Measurements from ENCODE around the gene TACR1.
A peak's percentile ranks its signal among the peaks of the same experiment; 100 is the strongest.

Gene TACR1

GRCh38 chr2:75170889-75171288 is 28.4 kb downstream of the TACR1 start:
- H3K4me3 ChIP-seq (ENCODE audit: low read depth, low read length), result no peak overlapping the region
- DNase-seq (ENCODE audit: low read depth, low spot score), result no peak
- TF ChIP-seq CTCF (IDR thresholded peaks at IDR 0.05; ENCODE audit: low read depth, low read length), result no peak
- in situ Hi-C loops (cut with HindIII; ENCODE audit: low sequenced_read_pairs), result no loop called here

GRCh38 chr2:75168186-75168585 is 31.1 kb downstream of the TACR1 start:
- no peak for DNase-seq (ENCODE audit: low read depth, low spot score)
- no peak for TF ChIP-seq CTCF (IDR thresholded peaks at IDR 0.05; ENCODE audit: low read depth, low read length)
- in situ Hi-C loops (cut with HindIII; ENCODE audit: low sequenced_read_pairs), result no loop called here
- H3K4me3 ChIP-seq (ENCODE audit: low read depth, low read length), result no peak overlapping the region

- TF ChIP-seq CTCF (IDR thresholded peaks at IDR 0.05; ENCODE audit: low read depth, low read length), result no peak
- in situ Hi-C loops (cut with HindIII; ENCODE audit: low sequenced_read_pairs), result no loop called here
- no peak overlapping the region for H3K4me3 ChIP-seq (ENCODE audit: low read depth, low read length)
Measured at GRCh38 chr2:75166491-75166890, 32.8 kb downstream of the TACR1 start.

GRCh38 chr2:75162897-75163296 is 36.4 kb downstream of the TACR1 start:
- no peak for TF ChIP-seq CTCF (IDR thresholded peaks at IDR 0.05; ENCODE audit: low read depth, low read length)
- in situ Hi-C loops (cut with HindIII; ENCODE audit: low sequenced_read_pairs), result no loop called here
- H3K4me3 ChIP-seq (ENCODE audit: low read depth, low read length), result no peak overlapping the region
- no peak for DNase-seq (ENCODE audit: low read depth, low spot score)

More at GRCh38 chr2:75166491-75166890, 32.8 kb downstream of the TACR1 start:
- DNase-seq (ENCODE audit: low read depth, low spot score), result no peak

GRCh38 chr2:75162259-75162658 is 37.1 kb downstream of the TACR1 start:
- DNase-seq (ENCODE audit: low read depth, low spot score), result no peak
- no peak for TF ChIP-seq CTCF (IDR thresholded peaks at IDR 0.05; ENCODE audit: low read depth, low read length)
- in situ Hi-C loops (cut with HindIII; ENCODE audit: low sequenced_read_pairs), result no loop called here
- H3K4me3 ChIP-seq (ENCODE audit: low read depth, low read length), result no peak overlapping the region

GRCh38 chr2:75157435-75157834 is 41.9 kb downstream of the TACR1 start:
- in situ Hi-C loops (cut with HindIII; ENCODE audit: low sequenced_read_pairs), result no loop called here
- no peak for DNase-seq (ENCODE audit: low read depth, low spot score)
- TF ChIP-seq CTCF (IDR thresholded peaks at IDR 0.05; ENCODE audit: low read depth, low read length), result peak; percentile 15
- H3K4me3 ChIP-seq (ENCODE audit: low read depth, low read length), result no peak overlapping the region

GRCh38 chr2:75155115-75155514 is 44.2 kb downstream of the TACR1 start:
- in situ Hi-C loops (cut with HindIII; ENCODE audit: low sequenced_read_pairs), result no loop called here
- TF ChIP-seq CTCF (IDR thresholded peaks at IDR 0.05; ENCODE audit: low read depth, low read length), result no peak
- DNase-seq (ENCODE audit: low read depth, low spot score), result no peak
- no peak overlapping the region for H3K4me3 ChIP-seq (ENCODE audit: low read depth, low read length)
